GM12878 (cell line): ENCODE data around the gene RNF223. TPM values are rescaled to one million over a fixed set of nuclear protein-coding genes. Genes with fewer than 3 reads are reported as not detected.

Source experiments
- ATAC-seq: fragments of 200-7000 bp; cut with Tn5 transposase; 3 replicates; pipeline ENCODE4 v1.9.1; 2020; ENCODE audit warnings: mild to moderate bottlenecking, moderate library complexity
- BruUV-seq: library from RNA; stranded (reverse); fragments of 400-500 nt; replicated peaks from 2 replicates; lab custom pipeline; 2021; lab: Mats Ljungman, UMichigan
- CTCF ChIA-PET: fragments of 300-600 bp; sonication (Branson Sonifier 250); formaldehyde crosslinking; extraction: SDS; loops from one replicate; lab custom pipeline; 2021; ENCODE audit warnings: inconsistent platforms; lab: Yijun Ruan, JAX
- POLR2A ChIA-PET: fragments of 350-600 bp; formaldehyde crosslinking; extraction: SDS; loops from one replicate; lab custom pipeline; 2021; ENCODE audit warnings: inconsistent platforms; lab: Charles Lee
- RAD21 ChIA-PET: fragments of 300-600 bp; sonication (Branson Sonifier 250); formaldehyde crosslinking; loops from one replicate; lab custom pipeline; 2023; ENCODE audit warnings: antibody characterized with exemption; ENCODE audit not compliant: unreplicated experiment; lab: Charles Lee
- SMC1A ChIA-PET: fragments of 300-600 bp; sonication (Branson Sonifier 250); formaldehyde crosslinking; loops from one replicate; lab custom pipeline; 2023; ENCODE audit not compliant: unreplicated experiment, uncharacterized antibody; lab: Charles Lee
- DNase-seq: peaks from one replicate; pipeline ENCODE4 v3.0.0-alpha.2; 2011; ENCODE audit warnings: low read depth, low spot score
- FAIRE-seq: peaks from 3 replicates; lab custom pipeline; 2011; peaks lifted over from hg19 to GRCh38; lab: Jason Lieb, UNC
- H2AFZ ChIP-seq: 2 replicates; pipeline ENCODE4 v1.6.0; 2011; ENCODE audit warnings: low read depth, low read length, control low read depth; ENCODE audit not compliant: control insufficient read depth
- H3K27ac ChIP-seq: 2 replicates; pipeline ENCODE4 v1.5.1; 2011; ENCODE audit warnings: control low read depth; ENCODE audit not compliant: control insufficient read depth, insufficient read depth
- H3K27me3 ChIP-seq, 2 experiments: replicated peaks in 1 of 2; 2 replicates each; pipeline versions ENCODE4 v1.6.0 to v1.6.1; 2011; ENCODE audit warnings: low read length in 1 of 2; ENCODE audit not compliant: control insufficient read depth in 2 of 2, insufficient read depth in 2 of 2
- H3K36me3 ChIP-seq, 2 experiments: 2 replicates each; pipeline ENCODE4 v1.5.1; 2011; ENCODE audit warnings: low read length in 1 of 2; ENCODE audit not compliant: control insufficient read depth in 2 of 2, insufficient read depth in 2 of 2
- H3K4me1 ChIP-seq: 2 replicates; pipeline ENCODE4 v1.6.1; 2011; ENCODE audit warnings: mild to moderate bottlenecking, low read length, moderate library complexity, mixed read lengths; ENCODE audit not compliant: control insufficient read depth, insufficient read depth
- H3K4me2 ChIP-seq: 2 replicates; pipeline ENCODE4 v1.6.0; 2011; ENCODE audit warnings: control low read depth; ENCODE audit not compliant: control insufficient read depth, insufficient read depth
- H3K4me3 ChIP-seq: fragments of 200-600 bp; sonication (generic); 2 replicates; pipeline ENCODE4 v1.5.1; 2016
- H3K79me2 ChIP-seq: 2 replicates; pipeline ENCODE4 v1.6.0; 2011; ENCODE audit warnings: low read length; ENCODE audit not compliant: control insufficient read depth, insufficient read depth
- H3K9ac ChIP-seq: 2 replicates; pipeline ENCODE4 v1.8.0; 2011; ENCODE audit warnings: low read length, control low read depth, mixed read lengths; ENCODE audit not compliant: control insufficient read depth, insufficient read depth
- H3K9me3 ChIP-seq: replicated peaks from 3 replicates; pipeline ENCODE4 v1.5.1; 2011; ENCODE audit warnings: mild to moderate bottlenecking, low read length; ENCODE audit not compliant: control insufficient read depth, insufficient read depth
- H4K20me1 ChIP-seq: 2 replicates; pipeline ENCODE4 v1.6.0; 2011; ENCODE audit not compliant: control insufficient read depth, insufficient read depth
- ASH2L ChIP-seq: fragments of 300-600, 200-600 bp; sonication (generic); IDR thresholded peaks from 2 replicates; pipeline ENCODE4 v1.6.1; 2017; ENCODE audit warnings: low read depth, mild to moderate bottlenecking, borderline replicate concordance
- BMI1 ChIP-seq: fragments of 450-650 bp; IDR thresholded peaks from 2 replicates; pipeline ENCODE4 v1.6.1; 2016; ENCODE audit warnings: mild to moderate bottlenecking, moderate library complexity, borderline replicate concordance
- CHD2 ChIP-seq: IDR thresholded peaks from 2 replicates; pipeline ENCODE4 v1.6.1; 2011; ENCODE audit warnings: low read depth, low read length, improper control_type of control experiment, borderline replicate concordance
- ESRRA ChIP-seq: IDR thresholded peaks from 2 replicates; pipeline ENCODE4 v1.6.1; 2012; ENCODE audit warnings: mild to moderate bottlenecking, low read length, improper control_type of control experiment
- ETV6 ChIP-seq, 2 experiments: fragments of 450-650 bp in 1 of 2; IDR thresholded peaks in 1 of 2; conservative IDR thresholded peaks in 1 of 2; 2 replicates each; pipeline ENCODE4 v1.6.1; 2014; ENCODE audit warnings: antibody characterized with exemption in 1 of 2, borderline replicate concordance in 1 of 2, low read depth in 1 of 2, mild to moderate bottlenecking in 1 of 2, moderate library complexity in 1 of 2
- IRF4 ChIP-seq: IDR thresholded peaks from 2 replicates; pipeline ENCODE4 v1.6.1; 2011; ENCODE audit warnings: low read depth, low read length
- JUNB ChIP-seq: IDR thresholded peaks from 2 replicates; pipeline ENCODE4 v1.6.1; 2016; ENCODE audit warnings: antibody characterized with exemption, mild to moderate bottlenecking
- NBN ChIP-seq: fragments of 450-650 bp; IDR thresholded peaks from 2 replicates; pipeline ENCODE4 v1.6.1; 2016
- NFYB ChIP-seq: IDR thresholded peaks from 2 replicates; pipeline ENCODE4 v1.6.1; 2011; ENCODE audit warnings: low read depth, mild to moderate bottlenecking, low read length, improper control_type of control experiment, moderate library complexity; ENCODE audit not compliant: insufficient read depth
- RB1 ChIP-seq: fragments of 450-650 bp; formaldehyde crosslinking; IDR thresholded peaks from 2 replicates; pipeline ENCODE4 v1.6.1; 2017; ENCODE audit warnings: mild to moderate bottlenecking, borderline replicate concordance
- STAT3 ChIP-seq: IDR thresholded peaks from 2 replicates; pipeline ENCODE4 v1.6.1; 2011; ENCODE audit warnings: low read depth, low read length, improper control_type of control experiment
- TAF1 ChIP-seq: IDR thresholded peaks from 2 replicates; pipeline ENCODE4 v1.6.1; 2011; ENCODE audit warnings: mild to moderate bottlenecking, low read depth, low read length, borderline replicate concordance
- TCF12 ChIP-seq: IDR thresholded peaks from 2 replicates; pipeline ENCODE4 v1.6.1; 2011; ENCODE audit warnings: low read depth, mild to moderate bottlenecking, low read length
- ZBED1 ChIP-seq: IDR thresholded peaks from 2 replicates; pipeline ENCODE4 v1.6.1; 2016; ENCODE audit warnings: borderline replicate concordance
- ZNF207 ChIP-seq: fragments of 450-650 bp; IDR thresholded peaks from 2 replicates; pipeline ENCODE4 v1.6.1; 2014; ENCODE audit warnings: antibody characterized with exemption, mild to moderate bottlenecking, borderline replicate concordance
- ZNF622 ChIP-seq: fragments of 450-650 bp; IDR thresholded peaks from 2 replicates; pipeline ENCODE4 v1.6.1; 2017; ENCODE audit warnings: mild to moderate bottlenecking, inconsistent platforms
- WGBS: methylation state at CpG from one replicate; pipeline ENCODE4 v1.1.6; 2016; ENCODE audit warnings: low lambda C conversion rate; ENCODE audit not compliant: insufficient replicate concordance, insufficient coverage; ENCODE audit errors: missing lambda C conversion rate; 5-methylcytosine and 5-hydroxymethylcytosine counted together
- in situ Hi-C: fragments of 300-500 bp; cut with MboI; formaldehyde crosslinking; loops from 9 replicates; pipeline ENCODE4 v1.14.3; 2018; ENCODE audit warnings: mixed read lengths
- intact Hi-C: fragments of 100-400 bp; cut with micrococcal nuclease; formaldehyde crosslinking; loops from one replicate; pipeline ENCODE4 v1.14.2; 2022; ENCODE audit not compliant: unreplicated experiment
- polyA plus RNA-seq, 11 experiments: library from polyadenylated mRNA; depleted of rRNA in 4 of 11; unstranded in 6 of 11; stranded (reverse) in 5 of 11; fragments of >200 nt; fragmentation: Nextera tagmentation in 4 of 11; fragmentation: Illumina TruSeq in 1 of 11; extraction: Ambion mirVana in 4 of 11; extraction: Trizol in 1 of 11; gene quantifications; 1 replicate in 1 of 11; 2 replicates in 10 of 11; pipeline versions ENCODE4 v1.2.1 to v1.2.3, GENCODE V29; 2011 to 2016; ENCODE audit warnings: inconsistent platforms in 2 of 11, missing spikeins in 2 of 11, low read depth in 1 of 11
- total RNA-seq, 4 experiments: library from RNA; depleted of rRNA in 3 of 4; stranded (reverse); fragments of >200 nt in 3 of 4; fragmentation: Illumina TruSeq in 1 of 4; extraction: Trizol in 1 of 4; gene quantifications; 2 replicates each; pipeline versions ENCODE4 v1.2.1 to v1.2.3, GENCODE V29; 2013 to 2021
- TF ChIP-seq, protein P1 (sequence below): fragments of 450-650 bp; IDR thresholded peaks from 2 replicates; pipeline ENCODE4 v1.6.1; 2014; ENCODE audit warnings: mild to moderate bottlenecking
- TF ChIP-seq, protein P2 (sequence below): fragments of 450-650 bp; IDR thresholded peaks from 2 replicates; pipeline ENCODE4 v1.6.1; 2017; ENCODE audit warnings: mild to moderate bottlenecking
- TF ChIP-seq, protein P3 (sequence below): fragments of 150-350 bp; IDR thresholded peaks from 2 replicates; pipeline ENCODE4 v1.6.1; 2016; ENCODE audit warnings: low read depth, low read length

Gene RNF223
- total and polyA plus RNA-seq, 10 of the 15 experiments (the other 5 are each of a cell fraction or from before 2014, with no cell fraction given) = 0.06 TPM; not detected in 9

DNA sequence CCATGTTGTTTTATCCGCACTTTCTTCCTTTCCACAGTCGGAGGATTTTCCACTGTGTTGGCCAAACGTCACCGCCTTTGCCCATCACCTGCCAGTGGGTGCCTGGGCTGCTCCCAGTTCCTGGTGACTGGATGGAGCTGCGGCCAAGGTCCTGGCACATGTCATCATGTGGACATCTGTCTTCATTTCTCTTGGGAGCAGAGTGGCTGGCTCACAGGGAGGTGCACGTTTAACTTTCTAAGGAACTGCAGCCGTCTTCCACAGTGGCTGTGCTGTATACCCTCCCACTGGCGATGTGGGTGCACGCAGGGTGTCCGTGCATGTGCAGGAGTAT lies 19.5 kb upstream of the RNF223 start:
- Histone ChIP-seq H2AFZ (no peak overlapping the region), H3K27ac (no peak overlapping the region), H3K4me3 (no peak overlapping the region), H3K36me3 (no peaks in the 10 kb centered on the region), H3K9ac (no peak overlapping the region), H3K4me1 (peaks cover 7% of the 10 kb centered on the region; the same call in 1 of the 2 replicates), H3K4me2 (no peak overlapping the region), H3K9me3 (no peaks in the 10 kb centered on the region), H3K27me3 (no peaks in the 10 kb centered on the region), H4K20me1 (no peaks in the 10 kb centered on the region), H3K79me2 (no peaks in the 10 kb centered on the region)
- ChIA-PET RAD21 (no interaction called here), POLR2A (no interaction called here), SMC1A (no interaction called here), CTCF (no interaction called here)
- 86% methylated on average over 10 of the region's 10 CpGs for WGBS
- TF ChIP-seq, protein P1, sequence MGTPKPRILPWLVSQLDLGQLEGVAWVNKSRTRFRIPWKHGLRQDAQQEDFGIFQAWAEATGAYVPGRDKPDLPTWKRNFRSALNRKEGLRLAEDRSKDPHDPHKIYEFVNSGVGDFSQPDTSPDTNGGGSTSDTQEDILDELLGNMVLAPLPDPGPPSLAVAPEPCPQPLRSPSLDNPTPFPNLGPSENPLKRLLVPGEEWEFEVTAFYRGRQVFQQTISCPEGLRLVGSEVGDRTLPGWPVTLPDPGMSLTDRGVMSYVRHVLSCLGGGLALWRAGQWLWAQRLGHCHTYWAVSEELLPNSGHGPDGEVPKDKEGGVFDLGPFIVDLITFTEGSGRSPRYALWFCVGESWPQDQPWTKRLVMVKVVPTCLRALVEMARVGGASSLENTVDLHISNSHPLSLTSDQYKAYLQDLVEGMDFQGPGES = no peak
- TF ChIP-seq, protein P2, sequence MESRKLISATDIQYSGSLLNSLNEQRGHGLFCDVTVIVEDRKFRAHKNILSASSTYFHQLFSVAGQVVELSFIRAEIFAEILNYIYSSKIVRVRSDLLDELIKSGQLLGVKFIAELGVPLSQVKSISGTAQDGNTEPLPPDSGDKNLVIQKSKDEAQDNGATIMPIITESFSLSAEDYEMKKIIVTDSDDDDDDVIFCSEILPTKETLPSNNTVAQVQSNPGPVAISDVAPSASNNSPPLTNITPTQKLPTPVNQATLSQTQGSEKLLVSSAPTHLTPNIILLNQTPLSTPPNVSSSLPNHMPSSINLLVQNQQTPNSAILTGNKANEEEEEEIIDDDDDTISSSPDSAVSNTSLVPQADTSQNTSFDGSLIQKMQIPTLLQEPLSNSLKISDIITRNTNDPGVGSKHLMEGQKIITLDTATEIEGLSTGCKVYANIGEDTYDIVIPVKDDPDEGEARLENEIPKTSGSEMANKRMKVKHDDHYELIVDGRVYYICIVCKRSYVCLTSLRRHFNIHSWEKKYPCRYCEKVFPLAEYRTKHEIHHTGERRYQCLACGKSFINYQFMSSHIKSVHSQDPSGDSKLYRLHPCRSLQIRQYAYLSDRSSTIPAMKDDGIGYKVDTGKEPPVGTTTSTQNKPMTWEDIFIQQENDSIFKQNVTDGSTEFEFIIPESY = no peak
- TF ChIP-seq CHD2 (no peak), ESRRA (no peak), ZNF622 (no peak), ASH2L (no peak), TCF12 (no peak), ZBED1 (no peak), NBN (no peak), TAF1 (no peak), IRF4 (no peak), JUNB (no peak), BMI1 (no peak), NFYB (no peak), ZNF207 (no peak), STAT3 (no peak), RB1 (no peak), ETV6 (conservative IDR thresholded peaks at IDR 0.05 in 1 of 2, IDR thresholded peaks at IDR 0.05 in 1 of 2; ENCODE audit: borderline replicate concordance in 1 of 2, low read depth in 1 of 2) (no peak)
- TF ChIP-seq, protein P3, sequence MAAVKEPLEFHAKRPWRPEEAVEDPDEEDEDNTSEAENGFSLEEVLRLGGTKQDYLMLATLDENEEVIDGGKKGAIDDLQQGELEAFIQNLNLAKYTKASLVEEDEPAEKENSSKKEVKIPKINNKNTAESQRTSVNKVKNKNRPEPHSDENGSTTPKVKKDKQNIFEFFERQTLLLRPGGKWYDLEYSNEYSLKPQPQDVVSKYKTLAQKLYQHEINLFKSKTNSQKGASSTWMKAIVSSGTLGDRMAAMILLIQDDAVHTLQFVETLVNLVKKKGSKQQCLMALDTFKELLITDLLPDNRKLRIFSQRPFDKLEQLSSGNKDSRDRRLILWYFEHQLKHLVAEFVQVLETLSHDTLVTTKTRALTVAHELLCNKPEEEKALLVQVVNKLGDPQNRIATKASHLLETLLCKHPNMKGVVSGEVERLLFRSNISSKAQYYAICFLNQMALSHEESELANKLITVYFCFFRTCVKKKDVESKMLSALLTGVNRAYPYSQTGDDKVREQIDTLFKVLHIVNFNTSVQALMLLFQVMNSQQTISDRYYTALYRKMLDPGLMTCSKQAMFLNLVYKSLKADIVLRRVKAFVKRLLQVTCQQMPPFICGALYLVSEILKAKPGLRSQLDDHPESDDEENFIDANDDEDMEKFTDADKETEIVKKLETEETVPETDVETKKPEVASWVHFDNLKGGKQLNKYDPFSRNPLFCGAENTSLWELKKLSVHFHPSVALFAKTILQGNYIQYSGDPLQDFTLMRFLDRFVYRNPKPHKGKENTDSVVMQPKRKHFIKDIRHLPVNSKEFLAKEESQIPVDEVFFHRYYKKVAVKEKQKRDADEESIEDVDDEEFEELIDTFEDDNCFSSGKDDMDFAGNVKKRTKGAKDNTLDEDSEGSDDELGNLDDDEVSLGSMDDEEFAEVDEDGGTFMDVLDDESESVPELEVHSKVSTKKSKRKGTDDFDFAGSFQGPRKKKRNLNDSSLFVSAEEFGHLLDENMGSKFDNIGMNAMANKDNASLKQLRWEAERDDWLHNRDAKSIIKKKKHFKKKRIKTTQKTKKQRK = no peak
- in situ Hi-C loops = no loop called here
- BruUV-seq = no TSS peak
- no peak for DNase-seq
- FAIRE-seq = no peak
- intact Hi-C loops = no loop called here
- no peak for ATAC-seq
